NCI-H748 (cell line): Measurements from ENCODE around the gene SLCO1A2.
"Not testable (repeated sequence)": the region's sequence is repeated elsewhere in the genome, so short reads cannot be mapped to it uniquely, and the experiment has no call there.

ENCODE experiments used
- DNase-seq: peaks from one replicate; lab custom pipeline; 2025; ENCODE audit not compliant: unreplicated experiment; lab: John Stamatoyannopoulos, UW

The SLCO1A2 gene, protein sequence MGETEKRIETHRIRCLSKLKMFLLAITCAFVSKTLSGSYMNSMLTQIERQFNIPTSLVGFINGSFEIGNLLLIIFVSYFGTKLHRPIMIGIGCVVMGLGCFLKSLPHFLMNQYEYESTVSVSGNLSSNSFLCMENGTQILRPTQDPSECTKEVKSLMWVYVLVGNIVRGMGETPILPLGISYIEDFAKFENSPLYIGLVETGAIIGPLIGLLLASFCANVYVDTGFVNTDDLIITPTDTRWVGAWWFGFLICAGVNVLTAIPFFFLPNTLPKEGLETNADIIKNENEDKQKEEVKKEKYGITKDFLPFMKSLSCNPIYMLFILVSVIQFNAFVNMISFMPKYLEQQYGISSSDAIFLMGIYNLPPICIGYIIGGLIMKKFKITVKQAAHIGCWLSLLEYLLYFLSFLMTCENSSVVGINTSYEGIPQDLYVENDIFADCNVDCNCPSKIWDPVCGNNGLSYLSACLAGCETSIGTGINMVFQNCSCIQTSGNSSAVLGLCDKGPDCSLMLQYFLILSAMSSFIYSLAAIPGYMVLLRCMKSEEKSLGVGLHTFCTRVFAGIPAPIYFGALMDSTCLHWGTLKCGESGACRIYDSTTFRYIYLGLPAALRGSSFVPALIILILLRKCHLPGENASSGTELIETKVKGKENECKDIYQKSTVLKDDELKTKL

DNA sequence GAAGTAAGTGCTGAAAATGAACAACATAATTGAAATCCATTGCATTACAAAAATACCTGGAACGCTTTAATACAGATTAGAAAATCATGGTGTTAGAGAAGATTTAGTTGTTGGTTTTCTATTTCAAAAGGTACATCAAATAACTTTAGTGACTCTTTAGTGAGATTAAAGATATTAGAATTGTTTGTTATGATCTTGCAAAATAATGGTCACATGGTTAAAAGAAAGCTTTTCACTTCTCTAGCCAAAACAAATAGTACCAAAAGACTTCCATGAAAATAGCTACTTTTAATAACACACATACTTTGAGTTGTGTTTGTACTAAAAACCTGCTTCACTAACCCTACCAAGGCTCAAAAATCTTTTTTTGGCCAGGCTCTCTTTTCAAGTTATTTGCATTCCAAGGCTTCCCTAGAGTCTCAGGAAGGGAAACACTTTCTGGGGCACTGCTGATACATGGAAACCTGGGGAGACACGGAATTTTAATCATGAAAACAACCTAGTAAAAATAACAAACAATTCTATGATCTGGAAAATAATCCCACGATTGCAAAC, at the start of gene SLCO1A2:
Gene SLCO1A2, minus strand, starts transcription at position 147 of the 555 bp plus-strand sequence. CDS start 270 bp downstream, outside the sequence.
- DNase-seq = no peak

DNA sequence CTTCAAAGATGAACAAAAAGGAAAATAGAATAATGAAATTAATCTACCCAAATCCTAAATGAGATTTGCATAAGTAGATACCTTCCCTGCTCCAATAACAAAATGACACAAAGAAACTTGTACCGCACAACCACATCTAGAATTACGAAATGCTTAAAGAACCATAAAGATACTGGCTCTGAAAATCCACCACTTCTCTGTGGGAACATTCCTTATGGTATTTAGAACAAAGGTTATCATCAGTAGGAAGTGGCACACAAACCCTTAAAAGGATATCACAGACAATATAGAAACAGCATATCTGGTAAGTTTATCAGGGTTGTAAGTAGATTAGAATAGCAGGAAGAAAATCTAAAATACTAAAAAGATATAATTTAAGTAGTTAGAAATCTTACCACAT, 49.5 kb upstream of the SLCO1A2 start:
- no peak for DNase-seq

- DNase-seq = not testable (repeated sequence)
Measured at GRCh38 chr12:21381320-21381719, 46.6 kb upstream of the SLCO1A2 start.

GRCh38 chr12:21379218-21379617, 44.5 kb upstream of the SLCO1A2 start:
- DNase-seq = no peak

- no peak for DNase-seq
Measured at GRCh38 chr12:21372602-21373001, 37.9 kb upstream of the SLCO1A2 start, which contains the start of gene IAPP. Gene IAPP, plus strand, starts transcription at chr12:21372902. Its CDS starts 450 bp downstream, at chr12:21373352.

DNA sequence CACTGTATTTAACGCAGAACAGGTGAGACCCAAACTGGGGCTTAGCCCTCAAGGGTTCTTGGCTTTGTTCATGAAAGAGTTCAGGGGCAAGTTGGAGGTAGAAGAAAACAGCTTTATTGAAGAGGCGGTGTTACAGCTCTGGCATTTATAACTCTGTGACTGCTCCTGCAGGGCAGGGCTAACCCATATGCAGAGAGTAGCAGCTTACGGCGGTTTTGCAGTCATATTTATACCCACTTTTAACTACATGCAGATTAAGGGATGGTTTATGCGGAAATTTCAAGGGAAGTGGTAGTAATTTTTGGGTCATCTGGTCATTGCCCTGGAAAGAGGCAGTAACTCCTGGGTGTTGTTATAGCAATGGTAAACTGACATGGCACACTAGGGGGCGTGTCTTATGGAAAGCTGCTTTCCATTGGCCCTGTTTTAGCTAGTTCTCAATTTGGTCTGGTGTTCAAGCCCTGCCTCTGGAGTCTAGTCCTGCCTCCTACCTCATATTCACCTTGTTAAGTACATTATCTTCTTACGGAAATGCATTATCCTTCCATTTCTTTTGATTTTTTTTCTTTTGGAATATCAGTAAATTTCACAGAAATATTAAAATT, 36.2 kb upstream of the SLCO1A2 start:
- no peak for DNase-seq

DNA sequence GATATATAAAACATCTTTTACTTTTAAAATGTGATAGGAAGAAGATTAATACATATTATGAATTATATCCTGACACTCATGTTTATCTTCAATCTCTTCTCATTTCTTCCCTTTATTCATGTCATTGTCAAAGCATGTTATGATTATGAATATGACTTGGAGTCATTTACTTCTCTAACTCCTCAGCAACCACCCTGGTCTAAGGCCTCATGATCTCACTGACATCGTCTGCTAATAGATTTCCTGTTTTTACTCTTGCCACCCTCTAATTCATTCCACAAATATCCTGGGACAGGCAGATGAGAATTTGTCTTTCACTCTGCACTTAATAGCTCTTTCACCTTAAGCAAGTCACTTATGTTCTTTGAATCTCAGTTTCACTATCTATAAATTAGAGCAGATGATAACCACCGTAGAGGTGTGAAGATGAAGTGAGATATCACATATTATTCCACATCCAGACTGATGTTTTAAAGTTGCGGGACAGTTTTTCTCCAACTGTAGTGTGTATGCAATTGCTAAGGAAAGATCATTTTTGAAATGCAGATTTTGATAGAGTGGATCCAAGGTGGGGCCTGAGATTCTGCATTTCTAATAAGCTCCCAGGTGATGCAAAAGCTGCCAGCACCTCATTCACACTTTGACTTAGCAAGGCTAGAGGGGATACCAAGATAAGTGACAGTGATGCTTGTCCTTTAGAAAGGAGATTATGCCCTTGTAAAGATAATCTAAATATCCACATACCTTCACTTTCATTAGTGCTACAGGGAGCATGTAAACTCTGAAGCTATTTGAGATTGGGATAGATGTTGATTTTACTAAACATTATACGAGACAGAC, 34.6 kb upstream of the SLCO1A2 start:
- DNase-seq = no peak

GRCh38 chr12:21360632-21361031, 25.9 kb upstream of the SLCO1A2 start:
- not testable (repeated sequence) for DNase-seq

DNA sequence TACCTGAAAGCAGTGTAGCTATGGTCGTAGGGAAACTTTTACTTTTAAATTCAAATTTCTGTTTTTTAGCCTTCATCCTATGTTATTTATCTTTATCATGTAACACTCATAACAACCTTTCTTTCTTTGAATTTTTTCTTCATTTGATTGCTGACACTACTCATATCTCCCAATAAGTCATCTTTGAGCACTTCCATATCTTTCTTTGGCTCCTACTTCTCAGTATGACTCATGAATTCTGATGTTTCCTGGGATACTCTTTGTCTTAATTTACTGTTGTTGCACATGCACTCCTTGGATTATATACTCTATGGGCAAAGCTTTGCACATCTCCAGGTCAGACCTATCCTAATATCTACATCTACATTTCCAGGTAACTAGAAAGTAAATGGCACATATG, 19.9 kb upstream of the SLCO1A2 start:
- DNase-seq = no peak

DNA sequence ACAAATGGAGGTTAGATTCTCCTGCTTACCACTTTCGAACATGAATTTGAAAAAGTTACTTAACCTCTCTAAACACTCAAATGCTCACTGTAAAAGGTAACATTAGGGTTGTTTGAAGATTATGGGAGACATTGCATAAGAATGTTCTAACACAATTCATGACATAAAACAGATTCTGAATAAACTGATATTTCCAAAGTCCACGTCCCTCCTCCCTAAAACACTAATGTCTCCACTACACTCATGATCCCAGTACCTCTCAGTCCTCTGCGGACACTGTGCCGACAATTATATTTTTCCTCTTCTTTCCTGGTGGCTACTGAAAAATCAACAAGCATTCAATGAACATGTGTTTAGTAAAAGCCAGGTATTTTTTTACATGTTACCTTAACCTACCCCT, 19.2 kb upstream of the SLCO1A2 start:
- no peak for DNase-seq

DNA sequence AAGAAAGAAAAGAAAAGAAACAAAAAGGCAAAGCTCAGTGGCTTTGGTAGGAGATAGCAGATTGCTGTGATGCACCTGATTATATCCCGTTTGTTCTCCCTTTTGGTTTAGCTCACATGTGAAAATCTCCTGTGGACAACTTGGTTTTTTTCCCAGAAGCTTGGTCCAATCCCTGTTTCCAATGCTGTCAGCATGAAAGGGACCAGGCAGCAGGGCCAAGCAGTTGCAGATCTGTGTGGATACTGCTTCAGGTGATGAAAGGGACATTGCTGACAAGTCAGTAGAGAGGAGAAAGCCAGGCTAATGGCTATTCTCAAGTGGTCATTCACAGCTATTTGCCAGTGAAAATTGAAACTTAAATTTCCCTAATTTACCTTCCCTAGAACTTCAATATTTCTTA, 18.8 kb upstream of the SLCO1A2 start:
- DNase-seq = no peak

- DNase-seq = no peak
Measured at GRCh38 chr12:21350975-21351374, 16.3 kb upstream of the SLCO1A2 start.

GRCh38 chr12:21346542-21347205, 12.0 kb upstream of the SLCO1A2 start:
- no peak for DNase-seq

GRCh38 chr12:21343636-21344035, 8.9 kb upstream of the SLCO1A2 start:
- no peak for DNase-seq

- no peak for DNase-seq
Measured at GRCh38 chr12:21341769-21342168, 7.1 kb upstream of the SLCO1A2 start.

DNA sequence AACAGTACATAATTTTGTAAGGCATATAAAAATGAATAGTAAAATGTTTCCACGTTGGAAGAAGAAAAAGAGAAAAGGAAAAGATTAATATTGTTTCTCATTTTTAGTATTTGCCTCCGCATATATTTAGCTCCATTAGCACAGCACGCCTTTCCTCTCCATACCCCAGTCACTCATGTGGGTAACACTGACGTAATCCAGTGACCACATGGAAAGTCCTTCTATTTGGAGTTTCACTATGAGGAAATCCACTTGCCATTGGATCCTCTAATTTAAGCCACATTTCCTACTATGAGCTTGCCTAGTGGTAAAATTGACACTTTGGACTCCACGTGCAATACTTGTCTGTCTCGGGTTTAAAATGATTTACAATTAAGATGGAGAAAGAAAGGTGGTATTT, 5.7 kb upstream of the SLCO1A2 start:
- no peak for DNase-seq

DNA sequence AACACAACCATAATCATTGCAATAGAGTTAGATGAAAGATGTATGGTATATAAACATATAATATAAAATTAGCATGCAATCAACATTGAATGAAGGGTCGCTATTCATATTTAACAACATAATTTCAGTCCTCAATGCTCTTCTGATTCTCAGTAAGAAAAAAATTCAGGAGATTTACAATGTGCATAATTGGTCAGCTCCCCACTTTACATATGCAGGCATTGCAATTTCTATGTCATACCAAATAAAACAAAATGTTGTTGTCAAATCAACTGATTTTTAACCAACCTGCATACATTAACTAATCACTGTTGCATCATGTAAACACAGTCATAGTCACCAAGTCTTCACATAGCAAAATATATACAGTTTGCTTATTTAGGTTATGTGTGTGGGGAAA, 5.2 kb upstream of the SLCO1A2 start:
- DNase-seq = no peak

GRCh38 chr12:21337959-21338744, 3.4 kb upstream of the SLCO1A2 start:
- DNase-seq = no peak

GRCh38 chr12:21337453-21337852, 2.7 kb upstream of the SLCO1A2 start:
- DNase-seq = no peak
